Gastrocnemius medialis (tissue), 4 donors: ENCODE measurements around the gene SLC66A2. TPM values are rescaled to one million over a fixed set of nuclear protein-coding genes. Genes with fewer than 3 reads are reported as not detected.
A peak's percentile ranks its signal among the peaks of the same experiment; 100 is the strongest.

Source experiments
- ATAC-seq, 2 donors: fragments of 150-250 bp; one replicate each; pipeline ENCODE4 v1.9.1; 2016
- DNase-seq, 2 donors: peaks; one replicate each; pipeline ENCODE4 v3.0.0-alpha.2; 2019
- H3K27ac ChIP-seq, 4 donors: fragments of 200-600 bp; sonication (generic); 1 replicate in 1 of 4; 2 replicates in 3 of 4; pipeline ENCODE4 v1.5.1; 2016 to 2018; ENCODE audit warnings: mild to moderate bottlenecking in 2 of 4, moderate library complexity in 1 of 4
- H3K27me3 ChIP-seq, 3 donors: fragments of 200-600 bp; sonication (generic) in 2 of 3; 1 replicate in 1 of 3; 2 replicates in 2 of 3; pipeline versions ENCODE4 v1.5.1 to v1.6.0; 2016 to 2019; ENCODE audit warnings: mild to moderate bottlenecking in 1 of 3, moderate library complexity in 1 of 3
- H3K36me3 ChIP-seq, 2 donors: fragments of 200-600 bp; sonication (generic) in 1 of 2; one replicate each; pipeline ENCODE4 v1.5.1; 2017 to 2018
- H3K4me1 ChIP-seq, 2 donors: fragments of 200-600 bp; sonication (generic) in 1 of 2; one replicate each; pipeline ENCODE4 v1.5.1; 2016 to 2017; ENCODE audit warnings: mild to moderate bottlenecking in 2 of 2
- H3K4me3 ChIP-seq, 4 donors: fragments of 200-600 bp; sonication (generic) in 3 of 4; 1 replicate in 1 of 4; 2 replicates in 3 of 4; pipeline ENCODE4 v1.5.1; 2016 to 2019; ENCODE audit warnings: mild to moderate bottlenecking in 2 of 4
- H3K9me3 ChIP-seq, 3 donors: fragments of 200-600 bp; sonication (generic) in 2 of 3; 1 replicate in 1 of 3; 2 replicates in 2 of 3; pipeline ENCODE4 v1.5.1; 2016 to 2019
- CTCF ChIP-seq, 5 experiments: fragments of 450-650 bp in 3 of 5; fragments of 200-600 bp in 2 of 5; sonication (generic) in 2 of 5; IDR thresholded peaks in 4 of 5; conservative IDR thresholded peaks in 1 of 5; 1 replicate in 4 of 5; 2 replicates in 1 of 5; pipeline ENCODE4 v1.5.1; 2016 to 2019; ENCODE audit warnings: antibody characterized with exemption in 5 of 5, mild to moderate bottlenecking in 3 of 5, moderate library complexity in 3 of 5
- POLR2A ChIP-seq, 2 donors: fragments of 450-650 bp; IDR thresholded peaks; one replicate each; pipeline ENCODE4 v1.6.1; 2017; ENCODE audit warnings: antibody characterized with exemption in 2 of 2, mild to moderate bottlenecking in 2 of 2, moderate library complexity in 2 of 2
- in situ Hi-C, 4 donors: fragments of 200-750 bp; cut with MboI; loops; one replicate each; pipeline versions ENCODE4 v1.15.0 to v1.8.0; 2017; ENCODE audit warnings: low sequenced_read_pairs in 4 of 4
- intact Hi-C: fragments of 100-400 bp; cut with DNase I; formaldehyde crosslinking; loops from one replicate; pipeline ENCODE4 v1.15.1; 2023; ENCODE audit warnings: low total_unique reads
- total RNA-seq, 4 donors: library from RNA; depleted of rRNA; stranded (reverse); fragments of >200 nt; gene quantifications; one replicate each; pipeline versions ENCODE4 v1.1.0 to v1.2.3, GENCODE V29; 2016

Gene SLC66A2
- total RNA-seq, 4 donors from 2014 or later, result 43.3 to 121 (median 107) TPM

- H3K27ac ChIP-seq, result peak overlapping the region in 2 of 4 donors; percentile 86 to 92
- no peaks in the 10 kb centered on the region for H3K27me3 ChIP-seq
- H3K4me3 ChIP-seq, result no peak overlapping the region
- peaks cover 0 to 22% of the 10 kb centered on the region in 2 donors for H3K36me3 ChIP-seq
- ATAC-seq (no peak), DNase-seq (peak in 1 of 2 donors; percentile 6)
- intact Hi-C loops, result loop anchor here (10.0 kb wide), 1 partner anchor 202 kb away; no protein-coding TSS in a partner anchor
- H3K9me3 ChIP-seq, result peaks cover 0 to 11% (median 0%) of the 10 kb centered on the region in 3 donors
- in situ Hi-C loops, result no loop called here
- TF ChIP-seq CTCF (IDR thresholded peaks at IDR 0.05 in 4 of 5, conservative IDR thresholded peaks at IDR 0.05 in 1 of 5), result no peak
- no peak for TF ChIP-seq POLR2A (IDR thresholded peaks at IDR 0.05)
- peaks cover 37 to 49% of the 10 kb centered on the region in 2 donors for H3K4me1 ChIP-seq
Observed at GRCh38 chr18:79926715-79927606, 24.5 kb downstream of the SLC66A2 start.

GRCh38 chr18:79926306-79926705, 25.1 kb downstream of the SLC66A2 start:
- H3K4me1 ChIP-seq, result peaks cover 37 to 49% of the 10 kb centered on the region in 2 donors
- ATAC-seq, result no peak
- H3K27ac ChIP-seq, result peak overlapping the region; percentile 84 to 92 (median 86)
- no peaks in the 10 kb centered on the region for H3K27me3 ChIP-seq
- no peak overlapping the region for H3K4me3 ChIP-seq
- peaks cover 0 to 22% of the 10 kb centered on the region in 2 donors for H3K36me3 ChIP-seq
- DNase-seq, result peak in 1 of 2 donors; percentile 6
- H3K9me3 ChIP-seq, result peaks cover 0 to 11% (median 0%) of the 10 kb centered on the region in 3 donors
- in situ Hi-C loops (no loop called here), intact Hi-C loops (loop anchor here (10.0 kb wide), 1 partner anchor 202 kb away; no protein-coding TSS in a partner anchor)
- TF ChIP-seq CTCF (IDR thresholded peaks at IDR 0.05 in 4 of 5, conservative IDR thresholded peaks at IDR 0.05 in 1 of 5), result no peak
- no peak for TF ChIP-seq POLR2A (IDR thresholded peaks at IDR 0.05)

GRCh38 chr18:79924814-79925731, 26.4 kb downstream of the SLC66A2 start:
- intact Hi-C loops, result loop anchor here (1.0 to 10.0 kb wide), 2 partner anchors 23 to 200 kb away; no protein-coding TSS in a partner anchor
- H3K9me3 ChIP-seq, result peaks cover 0 to 7% (median 0%) of the 10 kb centered on the region in 3 donors
- peak; percentile 80 to 87 for DNase-seq

More at GRCh38 chr18:79924814-79925731, 26.4 kb downstream of the SLC66A2 start:
- peaks cover 37 to 49% of the 10 kb centered on the region in 2 donors for H3K4me1 ChIP-seq
- ATAC-seq, result peak; percentile 87 to 91
- no peaks in the 10 kb centered on the region for H3K27me3 ChIP-seq
- H3K27ac ChIP-seq, result peak overlapping the region; percentile 84 to 92 (median 86)
- peak overlapping the region in 2 of 4 donors; percentile 33 to 37 for H3K4me3 ChIP-seq
- peaks cover 0 to 21% of the 10 kb centered on the region in 2 donors for H3K36me3 ChIP-seq
- in situ Hi-C loops, result no loop called here
- TF ChIP-seq POLR2A (IDR thresholded peaks at IDR 0.05), result peak in 1 of 2 donors; percentile 23
- TF ChIP-seq CTCF (IDR thresholded peaks at IDR 0.05 in 4 of 5, conservative IDR thresholded peaks at IDR 0.05 in 1 of 5), result peak; percentile 12 to 36 (median 27)
